ENCODE results near the gene NACA2. TPM values are rescaled to one million over a fixed set of nuclear protein-coding genes. Genes with fewer than 3 reads are reported as not detected.

Gene NACA2
- total RNA-seq, 2 donors from 2014 or later = not detected

DNA sequence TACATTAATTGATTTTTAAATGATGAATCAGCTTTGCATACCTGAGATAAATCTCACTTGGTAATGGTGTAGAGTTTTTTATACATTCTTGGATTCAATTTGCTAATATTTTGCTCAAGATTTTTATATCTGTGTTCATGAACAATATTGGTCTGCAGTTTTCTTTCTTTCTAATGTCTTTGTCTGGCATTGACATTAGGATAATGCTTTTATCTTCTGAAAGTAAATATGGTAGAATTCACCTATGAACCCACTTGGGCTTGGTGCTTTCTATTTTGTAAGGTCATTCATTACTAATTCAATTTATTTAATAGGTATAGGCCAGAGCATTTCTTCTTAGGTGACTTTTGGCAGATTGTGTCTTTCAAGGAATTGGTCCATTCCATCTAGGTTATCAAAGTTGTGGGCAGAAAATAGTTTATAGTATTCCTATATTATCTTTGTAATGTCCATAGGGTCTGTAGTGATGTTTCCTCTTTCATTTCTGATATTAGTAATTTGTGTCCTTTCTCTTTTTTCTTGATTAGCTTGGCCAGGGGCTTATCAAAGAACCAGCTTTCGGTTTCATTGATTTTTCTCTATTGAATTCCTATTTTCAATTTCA, 45.6 kb downstream of the NACA2 start:
- Mint-ChIP-seq H3K9me3 (no peaks in the 10 kb centered on the region), H3K27ac (no peak overlapping the region), H3K4me1 (ENCODE audit: low read depth in 2 of 2) (no peaks in the 10 kb centered on the region), H3K36me3 (peaks cover 8% of the 10 kb centered on the region), H3K4me3 (no peak overlapping the region), H3K27me3 (peaks cover 40 to 61% of the 10 kb centered on the region in 2 donors)
- DNase-seq (ENCODE audit: low spot score) (no peak), ATAC-seq (no peak)

DNA sequence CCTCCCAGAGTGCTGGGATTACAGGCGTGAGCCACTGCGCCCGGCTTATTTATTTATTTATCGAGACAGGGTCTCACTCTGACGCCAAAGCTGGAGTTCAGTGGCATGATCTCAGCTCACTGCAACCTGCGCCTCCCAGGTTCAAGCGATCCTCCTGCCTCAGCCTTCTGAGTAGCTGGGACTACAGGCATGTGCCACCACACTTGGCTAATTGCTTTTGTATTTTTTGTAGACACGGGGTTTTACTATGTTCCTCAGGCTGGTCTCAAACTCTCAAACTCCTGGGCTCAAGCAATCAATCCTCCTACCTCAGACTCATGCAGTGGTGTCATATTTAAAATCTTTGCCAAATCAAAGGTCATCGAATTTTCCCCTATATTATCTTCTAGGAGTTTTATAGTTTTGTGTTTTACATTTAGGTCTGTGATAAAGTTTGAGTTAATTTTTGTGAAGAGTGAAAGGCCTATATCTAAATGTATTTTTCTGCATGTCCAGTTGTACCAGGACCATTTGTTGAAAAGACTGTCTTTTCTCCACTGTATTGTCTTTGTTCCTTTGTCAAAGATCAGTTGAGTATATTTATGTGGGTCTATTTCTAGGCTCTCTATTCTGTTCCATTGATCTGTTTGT, 47.1 kb downstream of the NACA2 start:
- ATAC-seq (no peak), DNase-seq (ENCODE audit: low spot score) (no peak)
- Mint-ChIP-seq H3K27me3 (peaks cover 41 to 56% of the 10 kb centered on the region in 2 donors), H3K9me3 (peaks cover 3% of the 10 kb centered on the region), H3K36me3 (peaks cover 8% of the 10 kb centered on the region), H3K4me3 (no peak overlapping the region), H3K4me1 (ENCODE audit: low read depth in 2 of 2) (no peaks in the 10 kb centered on the region), H3K27ac (no peak overlapping the region)

DNA sequence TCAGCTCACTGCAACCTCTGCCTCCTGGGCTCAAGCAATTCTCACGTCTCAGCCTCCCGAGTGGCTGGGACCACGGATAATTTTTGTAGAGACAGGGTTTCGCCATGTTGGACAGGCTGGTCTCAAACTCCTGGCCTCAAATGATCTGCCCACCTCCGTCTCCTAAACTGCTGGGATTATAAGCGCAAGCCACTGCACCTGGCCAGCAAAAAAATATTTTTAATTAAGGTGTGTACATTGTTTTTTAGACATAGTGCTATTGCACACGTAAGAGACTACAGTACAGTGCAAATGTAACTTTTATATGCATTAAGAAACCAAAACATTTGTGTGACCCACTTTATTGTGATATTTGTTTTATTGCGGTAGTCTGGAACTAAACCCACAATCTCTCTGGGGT, 49.0 kb downstream of the NACA2 start:
- ATAC-seq = no peak
- Mint-ChIP-seq H3K9me3 (peaks cover 3% of the 10 kb centered on the region), H3K27me3 (peaks cover 38 to 44% of the 10 kb centered on the region in 2 donors), H3K36me3 (peaks cover 8% of the 10 kb centered on the region), H3K27ac (no peak overlapping the region), H3K4me3 (no peak overlapping the region), H3K4me1 (ENCODE audit: low read depth in 2 of 2) (no peaks in the 10 kb centered on the region)
- DNase-seq (ENCODE audit: low spot score) = no peak

DNA sequence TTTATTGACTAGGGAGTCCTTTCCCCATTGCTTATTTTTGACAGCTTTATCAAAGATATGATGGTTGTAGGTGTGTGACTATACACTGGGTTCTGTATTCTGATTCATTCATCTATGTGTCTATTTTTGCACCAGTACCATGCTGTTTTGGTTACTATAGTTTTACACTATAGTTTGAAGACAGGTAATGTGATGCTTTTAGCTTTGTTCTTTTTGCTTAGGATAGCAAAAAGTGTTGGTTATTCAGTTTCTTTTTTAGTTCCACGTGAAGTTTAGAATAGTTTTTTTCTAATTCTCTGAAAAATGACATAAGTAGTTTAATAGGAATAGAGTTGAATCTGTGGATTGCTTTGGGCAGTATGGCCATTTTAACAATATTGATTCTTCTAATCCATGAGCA, 50.1 kb downstream of the NACA2 start:
- H3K4me3 Mint-ChIP-seq = no peak overlapping the region
- H3K27me3 Mint-ChIP-seq = peaks cover 32 to 35% of the 10 kb centered on the region in 2 donors
- no peak overlapping the region for H3K27ac Mint-ChIP-seq
- DNase-seq (ENCODE audit: low spot score) (no peak), ATAC-seq (no peak)
- peaks cover 3% of the 10 kb centered on the region for H3K9me3 Mint-ChIP-seq
- peaks cover 8% of the 10 kb centered on the region for H3K36me3 Mint-ChIP-seq
- H3K4me1 Mint-ChIP-seq (ENCODE audit: low read depth in 2 of 2) = no peaks in the 10 kb centered on the region

Other genes with a start within 250 kb of the NACA2 start
- gene TBX2, start 191.4 kb downstream of the NACA2 start, total RNA-seq = under 1 TPM in 1 of 2 donors, not detected in 1; 0.08 TPM
- not detected for gene TBX4, start 138.8 kb downstream of the NACA2 start, total RNA-seq